ENCODE results near the gene KLF11.
"Not testable (repeated sequence)": the region's sequence is repeated elsewhere in the genome, so short reads cannot be mapped to it uniquely, and the experiment has no call there.

The KLF11 gene

GRCh38 chr2:10013651-10014417 lies 29.5 kb upstream of the KLF11 start:
- DNase-seq; H3K27ac ChIP-seq (ENCODE audit: insufficient read depth in 1 of 2, low read depth in 1 of 2, low read length in 2 of 2, poor library complexity in 1 of 2, severe bottlenecking in 2 of 2); H3K36me3 ChIP-seq (ENCODE audit: control insufficient read depth in 4 of 4, insufficient read depth in 4 of 4, low read length in 3 of 4); POLR2A ChIA-PET; H3K4me1 ChIP-seq (ENCODE audit: control extremely low read depth in 1 of 4, control insufficient read depth in 4 of 4, insufficient read depth in 4 of 4, low read length in 3 of 4); H3K4me3 ChIP-seq (ENCODE audit: control insufficient read depth in 1 of 7, extremely low read depth in 1 of 7, insufficient read depth in 4 of 7, low read depth in 2 of 7, low read length in 6 of 7); CTCF ChIA-PET: not testable (repeated sequence)
- 96% methylated on average over 39 of the region's 43 CpGs for WGBS (ENCODE audit: insufficient coverage)
- H3K9me3 ChIP-seq (ENCODE audit: control extremely low read depth in 1 of 5, control insufficient read depth in 4 of 5, insufficient read depth in 2 of 5, low read depth in 1 of 5, low read length in 4 of 5): peaks cover 0 to 12% (median 8%) of the 10 kb centered on the region in 5 experiments
- H3K27me3 ChIP-seq (replicated peaks in 2 of 5; ENCODE audit: control insufficient read depth in 4 of 5, insufficient read depth in 5 of 5, low read length in 4 of 5): peaks cover 0 to 11% (median 2%) of the 10 kb centered on the region in 5 experiments

- ChIA-PET POLR2A (no interaction called here), CTCF (no interaction called here)
- Histone ChIP-seq H3K9me3 (ENCODE audit: control extremely low read depth in 1 of 5, control insufficient read depth in 4 of 5, insufficient read depth in 2 of 5, low read depth in 1 of 5, low read length in 4 of 5) (peaks cover 0 to 12% (median 8%) of the 10 kb centered on the region in 5 experiments), H3K4me3 (ENCODE audit: control insufficient read depth in 1 of 7, extremely low read depth in 1 of 7, insufficient read depth in 4 of 7, low read depth in 2 of 7, low read length in 6 of 7) (no peak overlapping the region), H3K4me1 (ENCODE audit: control extremely low read depth in 1 of 4, control insufficient read depth in 4 of 4, insufficient read depth in 4 of 4, low read length in 3 of 4) (no peaks in the 10 kb centered on the region), H3K27me3 (replicated peaks in 2 of 5; ENCODE audit: control insufficient read depth in 4 of 5, insufficient read depth in 5 of 5, low read length in 4 of 5) (peaks cover 0 to 5% (median 0%) of the 10 kb centered on the region in 5 experiments), H3K36me3 (ENCODE audit: control insufficient read depth in 4 of 4, insufficient read depth in 4 of 4, low read length in 3 of 4) (no peaks in the 10 kb centered on the region), H3K27ac (ENCODE audit: insufficient read depth in 1 of 2, low read depth in 1 of 2, low read length in 2 of 2, poor library complexity in 1 of 2, severe bottlenecking in 2 of 2) (no peak overlapping the region)
- no peak for DNase-seq
- WGBS (ENCODE audit: insufficient coverage): 95% methylated on average over 35 of the region's 42 CpGs
Measured at GRCh38 chr2:10014418-10015190, 28.7 kb upstream of the KLF11 start.

- DNase-seq; H3K36me3 ChIP-seq (ENCODE audit: control insufficient read depth in 4 of 4, insufficient read depth in 4 of 4, low read length in 3 of 4); H3K4me3 ChIP-seq (ENCODE audit: control insufficient read depth in 1 of 7, extremely low read depth in 1 of 7, insufficient read depth in 4 of 7, low read depth in 2 of 7, low read length in 6 of 7); H3K27me3 ChIP-seq (replicated peaks in 2 of 5; ENCODE audit: control insufficient read depth in 4 of 5, insufficient read depth in 5 of 5, low read length in 4 of 5); CTCF ChIA-PET; H3K27ac ChIP-seq (ENCODE audit: insufficient read depth in 1 of 2, low read depth in 1 of 2, low read length in 2 of 2, poor library complexity in 1 of 2, severe bottlenecking in 2 of 2); H3K4me1 ChIP-seq (ENCODE audit: control extremely low read depth in 1 of 4, control insufficient read depth in 4 of 4, insufficient read depth in 4 of 4, low read length in 3 of 4); POLR2A ChIA-PET: not testable (repeated sequence)
- peaks cover 0 to 12% (median 8%) of the 10 kb centered on the region in 5 experiments for H3K9me3 ChIP-seq (ENCODE audit: control extremely low read depth in 1 of 5, control insufficient read depth in 4 of 5, insufficient read depth in 2 of 5, low read depth in 1 of 5, low read length in 4 of 5)
- 96% methylated on average over 32 of the region's 44 CpGs for WGBS (ENCODE audit: insufficient coverage)
Measured at GRCh38 chr2:10015376-10015989, 27.9 kb upstream of the KLF11 start.

- Histone ChIP-seq H3K9me3 (ENCODE audit: control extremely low read depth in 1 of 5, control insufficient read depth in 4 of 5, insufficient read depth in 2 of 5, low read depth in 1 of 5, low read length in 4 of 5) (peaks cover 0 to 12% (median 8%) of the 10 kb centered on the region in 5 experiments), H3K4me1 (ENCODE audit: control extremely low read depth in 1 of 4, control insufficient read depth in 4 of 4, insufficient read depth in 4 of 4, low read length in 3 of 4) (peaks cover 0 to 4% (median 1%) of the 10 kb centered on the region in 4 experiments), H3K36me3 (ENCODE audit: control insufficient read depth in 4 of 4, insufficient read depth in 4 of 4, low read length in 3 of 4) (no peaks in the 10 kb centered on the region), H3K27ac (ENCODE audit: insufficient read depth in 1 of 2, low read depth in 1 of 2, low read length in 2 of 2, poor library complexity in 1 of 2, severe bottlenecking in 2 of 2) (no peak overlapping the region), H3K27me3 (replicated peaks in 2 of 5; ENCODE audit: control insufficient read depth in 4 of 5, insufficient read depth in 5 of 5, low read length in 4 of 5) (peaks cover 0 to 5% (median 0%) of the 10 kb centered on the region in 5 experiments), H3K4me3 (ENCODE audit: control insufficient read depth in 1 of 7, extremely low read depth in 1 of 7, insufficient read depth in 4 of 7, low read depth in 2 of 7, low read length in 6 of 7) (no peak overlapping the region)
- ChIA-PET CTCF (interaction anchor here (0.9 to 1.3 kb wide), 3 partner anchors 8 to 19 kb away, joined by 3 to 4 read pairs (median 4); no protein-coding TSS in a partner anchor), POLR2A (interaction anchor here (1.0 kb wide), 1 partner anchor 11 kb away, joined by 4 read pairs; no protein-coding TSS in a partner anchor)
- WGBS (ENCODE audit: insufficient coverage): over 99% methylated on average over 27 of the region's 35 CpGs
- no peak for DNase-seq
Measured at GRCh38 chr2:10016001-10016801, 27.1 kb upstream of the KLF11 start.

- ChIA-PET POLR2A (interaction anchor here (1.0 kb wide), 1 partner anchor 10 kb away, joined by 4 read pairs; no protein-coding TSS in a partner anchor), CTCF (interaction anchor here (0.9 to 1.3 kb wide), 3 partner anchors 8 to 18 kb away, joined by 3 to 4 read pairs (median 4); no protein-coding TSS in a partner anchor)
- H3K36me3 ChIP-seq (ENCODE audit: control insufficient read depth in 4 of 4, insufficient read depth in 4 of 4, low read length in 3 of 4): no peaks in the 10 kb centered on the region
- no peak for DNase-seq
- no peak overlapping the region for H3K27ac ChIP-seq (ENCODE audit: insufficient read depth in 1 of 2, low read depth in 1 of 2, low read length in 2 of 2, poor library complexity in 1 of 2, severe bottlenecking in 2 of 2)
- peaks cover 0 to 5% (median 0%) of the 10 kb centered on the region in 5 experiments for H3K27me3 ChIP-seq (replicated peaks in 2 of 5; ENCODE audit: control insufficient read depth in 4 of 5, insufficient read depth in 5 of 5, low read length in 4 of 5)
- WGBS (ENCODE audit: insufficient coverage): 82% methylated on average over 6 of the region's 8 CpGs
- peaks cover 0 to 12% (median 8%) of the 10 kb centered on the region in 5 experiments for H3K9me3 ChIP-seq (ENCODE audit: control extremely low read depth in 1 of 5, control insufficient read depth in 4 of 5, insufficient read depth in 2 of 5, low read depth in 1 of 5, low read length in 4 of 5)
- no peak overlapping the region for H3K4me3 ChIP-seq (ENCODE audit: control insufficient read depth in 1 of 7, extremely low read depth in 1 of 7, insufficient read depth in 4 of 7, low read depth in 2 of 7, low read length in 6 of 7)
- H3K4me1 ChIP-seq (ENCODE audit: control extremely low read depth in 1 of 4, control insufficient read depth in 4 of 4, insufficient read depth in 4 of 4, low read length in 3 of 4): peaks cover 0 to 4% (median 1%) of the 10 kb centered on the region in 4 experiments
Measured at GRCh38 chr2:10016802-10017258, 26.5 kb upstream of the KLF11 start.

GRCh38 chr2:10017313-10017941 lies 25.9 kb upstream of the KLF11 start:
- WGBS (ENCODE audit: insufficient coverage): 93% methylated on average over 5 of the region's 5 CpGs
- ChIA-PET CTCF (interaction anchor here (0.9 to 3.6 kb wide), 4 partner anchors 9 to 33 kb away, joined by 3 to 15 read pairs (median 4); no protein-coding TSS in a partner anchor), POLR2A (interaction anchor here (1.0 kb wide), 1 partner anchor 9 kb away, joined by 4 read pairs; no protein-coding TSS in a partner anchor)
- peaks cover 0 to 12% (median 8%) of the 10 kb centered on the region in 5 experiments for H3K9me3 ChIP-seq (ENCODE audit: control extremely low read depth in 1 of 5, control insufficient read depth in 4 of 5, insufficient read depth in 2 of 5, low read depth in 1 of 5, low read length in 4 of 5)
- DNase-seq: no peak
- no peak overlapping the region for H3K4me3 ChIP-seq (ENCODE audit: control insufficient read depth in 1 of 7, extremely low read depth in 1 of 7, insufficient read depth in 4 of 7, low read depth in 2 of 7, low read length in 6 of 7)
- H3K4me1 ChIP-seq (ENCODE audit: control extremely low read depth in 1 of 4, control insufficient read depth in 4 of 4, insufficient read depth in 4 of 4, low read length in 3 of 4): peaks cover 0 to 4% (median 1%) of the 10 kb centered on the region in 4 experiments
- no peak overlapping the region for H3K27ac ChIP-seq (ENCODE audit: insufficient read depth in 1 of 2, low read depth in 1 of 2, low read length in 2 of 2, poor library complexity in 1 of 2, severe bottlenecking in 2 of 2)
- no peaks in the 10 kb centered on the region for H3K36me3 ChIP-seq (ENCODE audit: control insufficient read depth in 4 of 4, insufficient read depth in 4 of 4, low read length in 3 of 4)
- peaks cover 0 to 5% (median 0%) of the 10 kb centered on the region in 5 experiments for H3K27me3 ChIP-seq (replicated peaks in 2 of 5; ENCODE audit: control insufficient read depth in 4 of 5, insufficient read depth in 5 of 5, low read length in 4 of 5)

Measured in common myeloid progenitor, CD34-positive (primary cell).